HG02884 (cell line): Measurements from ENCODE around the gene ZNF571.
A peak's percentile ranks its signal among the peaks of the same experiment; 100 is the strongest.

Source experiments
- ATAC-seq: cut with Tn5 transposase; IDR thresholded peaks from one replicate; pipeline ENCODE4 v1.9.1; 2021; ENCODE audit warnings: mild to moderate bottlenecking, moderate library complexity; ENCODE audit not compliant: unreplicated experiment

ZNF571 gene

GRCh38 chr19:37594304-37594981 lies at the start of gene ZNF571, which contains the start of gene ZNF540:
ZNF571 (minus strand) TSS chr19:37594792; CDS start chr19:37586676, 8,116 bp downstream.
ZNF540 (plus strand) TSS chr19:37594876; CDS start chr19:37598448, 3,572 bp downstream.
- ATAC-seq: peak; percentile 97

GRCh38 chr19:37635076-37636056 lies 40.8 kb upstream of the ZNF571 start:
- ATAC-seq: no peak

GRCh38 chr19:37594982-37595382 lies 390 bp upstream of the ZNF571 start:
- ATAC-seq: peak; percentile 37

- no peak for ATAC-seq
These were observed 642 bp downstream of the ZNF571 start for GRCh38 chr19:37593996-37594303.

GRCh38 chr19:37583340-37583739 lies 11.3 kb downstream of the ZNF571 start:
- ATAC-seq: no peak

- no peak for ATAC-seq
These were observed 22.4 kb downstream of the ZNF571 start for GRCh38 chr19:37572203-37572602.

GRCh38 chr19:37565370-37565669 lies 29.3 kb downstream of the ZNF571 start:
- no peak for ATAC-seq

- no peak for ATAC-seq
These were observed 29.8 kb downstream of the ZNF571 start for GRCh38 chr19:37564624-37565369.

GRCh38 chr19:37563518-37563917 lies 31.1 kb downstream of the ZNF571 start:
- no peak for ATAC-seq

GRCh38 chr19:37551129-37551993 lies 43.2 kb downstream of the ZNF571 start:
- ATAC-seq: no peak

- no peak for ATAC-seq
These were observed 57.1 kb downstream of the ZNF571 start for GRCh38 chr19:37537391-37537947.

GRCh38 chr19:37519890-37520289 lies 74.7 kb downstream of the ZNF571 start:
- no peak for ATAC-seq
